ENCODE results near the gene LCNL1.

Gene LCNL1

GRCh38 chr9:136951541-136952320 is 31.1 kb upstream of the LCNL1 start, which contains the start of gene LCN12:
LCN12 (plus strand) TSS chr9:136952273; CDS start chr9:136952328, 55 bp downstream.
- Mint-ChIP-seq H3K27ac (no peak within 1 kb of the TSS), H3K4me1 (ENCODE audit: low read depth) (peaks cover 29% of the 10 kb centered on the region), H3K9me3 (peaks cover 7% of the 10 kb centered on the region), H3K36me3 (ENCODE audit: low read depth) (no peaks in the 10 kb centered on the region), H3K4me3 (no peak within 1 kb of the TSS), H3K27me3 (peaks cover 9% of the 10 kb centered on the region)
- intact Hi-C loops (cut with micrococcal nuclease): no loop called here

DNA sequence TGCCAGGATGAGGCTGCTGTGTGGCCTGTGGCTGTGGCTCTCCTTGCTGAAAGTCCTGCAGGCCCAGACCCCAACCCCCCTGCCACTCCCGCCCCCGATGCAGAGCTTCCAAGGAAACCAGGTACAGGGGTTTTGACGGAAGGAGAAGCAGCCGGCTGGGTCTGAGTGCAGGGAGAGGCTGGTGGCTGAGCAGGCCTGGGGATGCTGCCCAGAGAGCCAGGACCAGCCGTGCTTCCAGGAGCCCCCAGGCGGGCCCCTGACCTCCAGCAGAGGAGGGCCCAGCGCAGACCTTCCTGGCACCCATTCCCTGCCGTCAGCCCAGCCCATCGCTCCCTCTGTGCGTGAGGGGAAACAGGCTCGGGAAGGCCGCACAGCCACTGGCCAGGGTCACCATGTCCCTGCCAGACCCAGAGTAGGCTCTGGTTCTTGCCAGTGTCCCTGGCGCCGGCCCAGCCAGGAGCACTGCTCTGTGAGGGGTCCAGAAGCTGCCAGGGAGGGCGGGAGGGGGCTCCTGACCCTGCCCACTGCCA is 30.4 kb upstream of the LCNL1 start:
- Mint-ChIP-seq H3K4me1 (ENCODE audit: low read depth) (peaks cover 23% of the 10 kb centered on the region), H3K27ac (no peak overlapping the region), H3K9me3 (peaks cover 10% of the 10 kb centered on the region), H3K27me3 (peaks cover 9% of the 10 kb centered on the region), H3K36me3 (ENCODE audit: low read depth) (no peaks in the 10 kb centered on the region), H3K4me3 (no peak overlapping the region)
- intact Hi-C loops (cut with micrococcal nuclease): no loop called here

- intact Hi-C loops (cut with micrococcal nuclease): no loop called here
- Mint-ChIP-seq H3K27me3 (peaks cover 10% of the 10 kb centered on the region), H3K27ac (no peak overlapping the region), H3K4me1 (ENCODE audit: low read depth) (peaks cover 16% of the 10 kb centered on the region), H3K36me3 (ENCODE audit: low read depth) (no peaks in the 10 kb centered on the region), H3K9me3 (peaks cover 10% of the 10 kb centered on the region), H3K4me3 (no peak overlapping the region)
These were observed 29.7 kb upstream of the LCNL1 start for GRCh38 chr9:136952876-136953770.

DNA sequence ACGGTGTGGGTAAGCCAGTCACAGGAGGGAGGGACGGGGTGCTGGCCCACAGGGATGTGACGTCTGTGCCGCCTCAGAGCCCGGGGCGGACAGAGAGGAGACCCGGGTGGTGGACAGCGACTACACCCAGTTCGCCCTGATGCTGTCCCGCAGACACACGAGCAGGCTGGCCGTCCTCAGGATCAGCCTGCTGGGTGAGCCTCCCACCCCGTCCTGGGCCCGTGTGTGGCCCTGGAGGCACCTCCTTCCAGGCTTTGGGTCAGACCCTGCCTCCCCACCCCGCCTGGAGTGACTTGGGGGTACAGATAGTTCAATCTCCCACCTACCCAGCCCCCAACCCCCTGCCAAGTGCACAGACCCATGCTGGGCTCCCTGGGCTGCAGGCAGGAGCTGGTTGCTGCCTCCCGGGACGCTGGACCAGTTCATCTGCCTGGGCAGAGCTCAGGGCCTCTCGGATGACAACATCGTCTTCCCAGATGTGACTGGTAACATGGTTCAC is 29.0 kb upstream of the LCNL1 start:
- Mint-ChIP-seq H3K4me1 (ENCODE audit: low read depth) (peaks cover 11% of the 10 kb centered on the region), H3K4me3 (no peak overlapping the region), H3K36me3 (ENCODE audit: low read depth) (no peaks in the 10 kb centered on the region), H3K27ac (no peak overlapping the region), H3K9me3 (peaks cover 10% of the 10 kb centered on the region), H3K27me3 (peaks cover 11% of the 10 kb centered on the region)
- intact Hi-C loops (cut with micrococcal nuclease): no loop called here

GRCh38 chr9:136954270-136955083 is 28.3 kb upstream of the LCNL1 start:
- H3K27me3 Mint-ChIP-seq: peaks cover 11% of the 10 kb centered on the region
- H3K4me3 Mint-ChIP-seq: no peak overlapping the region
- intact Hi-C loops (cut with micrococcal nuclease): no loop called here
- peaks cover 11% of the 10 kb centered on the region for H3K4me1 Mint-ChIP-seq (ENCODE audit: low read depth)
- H3K36me3 Mint-ChIP-seq (ENCODE audit: low read depth): no peaks in the 10 kb centered on the region
- peaks cover 10% of the 10 kb centered on the region for H3K9me3 Mint-ChIP-seq
- no peak overlapping the region for H3K27ac Mint-ChIP-seq

DNA sequence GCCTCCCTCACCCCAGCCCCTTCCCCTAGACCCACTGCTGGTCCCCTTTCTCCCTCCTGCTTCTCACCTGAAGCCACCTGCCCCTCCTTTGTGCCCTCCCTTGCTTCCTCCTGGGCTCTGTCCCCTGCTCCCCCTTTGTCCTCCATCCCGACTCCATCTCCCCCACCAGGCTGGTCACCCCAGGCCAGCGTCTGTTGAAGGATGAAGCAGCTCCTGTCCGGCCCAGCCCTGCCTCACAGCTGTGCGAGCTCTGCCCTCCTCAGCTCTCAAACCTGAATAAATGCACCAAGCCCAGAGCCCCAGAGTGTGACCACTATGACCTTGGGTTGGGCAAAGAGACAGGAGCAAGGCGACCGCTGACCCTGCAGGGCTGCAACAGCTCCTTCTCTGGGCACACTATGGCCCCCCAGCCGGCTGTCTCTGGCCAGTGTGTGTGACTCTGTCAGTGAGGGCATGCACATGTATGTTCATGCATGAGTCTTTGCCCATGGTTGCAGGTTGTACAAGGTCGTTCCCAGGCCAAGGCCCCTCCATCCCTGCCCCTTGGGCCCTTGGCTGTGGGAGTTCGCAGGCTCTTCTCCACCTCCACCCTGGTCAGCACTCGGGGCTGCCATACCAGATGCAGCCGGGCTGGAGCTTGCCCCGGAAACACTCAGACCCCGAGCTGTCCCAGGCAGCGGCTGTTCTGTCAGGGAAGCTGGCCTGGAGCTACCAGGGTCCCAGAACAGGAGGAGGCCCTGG is 27.4 kb upstream of the LCNL1 start:
- no peak overlapping the region for H3K27ac Mint-ChIP-seq
- H3K4me3 Mint-ChIP-seq: no peak overlapping the region
- intact Hi-C loops (cut with micrococcal nuclease): no loop called here

DNA sequence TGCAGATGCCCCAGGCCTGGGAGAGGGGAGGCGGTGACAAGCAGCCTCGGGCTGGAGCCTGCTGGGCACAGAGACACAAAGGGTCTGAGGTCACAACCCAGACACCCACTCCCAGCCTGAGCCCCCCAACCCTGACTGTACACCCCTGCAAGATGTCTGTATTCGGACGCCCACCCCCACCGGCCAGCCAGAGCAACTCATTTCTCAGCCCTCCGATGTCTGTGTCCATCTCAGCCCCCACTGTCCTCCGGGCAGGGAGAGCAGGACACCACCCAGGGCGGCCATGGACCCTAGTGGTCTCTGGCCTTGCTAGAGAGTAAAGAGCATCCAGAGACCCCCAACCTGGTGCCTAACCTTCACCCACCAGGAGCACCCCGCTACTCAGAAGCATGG is 26.9 kb upstream of the LCNL1 start:
- Mint-ChIP-seq H3K27ac (no peak overlapping the region), H3K4me1 (ENCODE audit: low read depth) (no peaks in the 10 kb centered on the region), H3K27me3 (peaks cover 13% of the 10 kb centered on the region), H3K36me3 (ENCODE audit: low read depth) (no peaks in the 10 kb centered on the region), H3K4me3 (no peak overlapping the region), H3K9me3 (peaks cover 10% of the 10 kb centered on the region)
- intact Hi-C loops (cut with micrococcal nuclease): no loop called here

More for the DNA sequence above, 27.4 kb upstream of the LCNL1 start:
- Mint-ChIP-seq H3K4me1 (ENCODE audit: low read depth) (peaks cover 5% of the 10 kb centered on the region), H3K27me3 (peaks cover 11% of the 10 kb centered on the region), H3K9me3 (peaks cover 10% of the 10 kb centered on the region), H3K36me3 (ENCODE audit: low read depth) (no peaks in the 10 kb centered on the region)

- H3K36me3 Mint-ChIP-seq (ENCODE audit: low read depth): no peaks in the 10 kb centered on the region
- peaks cover 10% of the 10 kb centered on the region for H3K9me3 Mint-ChIP-seq
- peaks cover 13% of the 10 kb centered on the region for H3K27me3 Mint-ChIP-seq
- no peak overlapping the region for H3K27ac Mint-ChIP-seq
- intact Hi-C loops (cut with micrococcal nuclease): no loop called here
- no peak overlapping the region for H3K4me3 Mint-ChIP-seq
- H3K4me1 Mint-ChIP-seq (ENCODE audit: low read depth): no peaks in the 10 kb centered on the region
These were observed 26.2 kb upstream of the LCNL1 start for GRCh38 chr9:136956604-136957003.

DNA sequence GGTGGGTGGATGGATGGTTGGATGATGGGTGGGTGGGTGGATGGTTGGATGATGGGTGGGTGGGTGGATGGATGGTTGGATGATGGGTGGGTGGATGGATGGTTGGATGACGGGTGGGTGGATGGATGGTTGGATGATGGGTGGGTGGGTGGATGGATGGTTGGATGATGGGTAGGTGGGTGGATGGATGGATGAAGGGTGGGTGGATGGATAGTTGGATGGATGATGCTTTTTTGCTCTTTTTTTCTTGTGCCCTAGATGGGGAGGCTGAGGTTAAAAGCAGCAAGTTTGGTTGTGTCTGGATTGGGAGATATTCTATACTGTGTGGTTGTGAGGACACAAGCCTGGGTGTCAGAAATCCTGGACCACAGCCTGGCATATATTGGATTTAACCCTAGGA is 25.3 kb upstream of the LCNL1 start:
- peaks cover 10% of the 10 kb centered on the region for H3K9me3 Mint-ChIP-seq
- intact Hi-C loops (cut with micrococcal nuclease): no loop called here
- no peak overlapping the region for H3K27ac Mint-ChIP-seq
- H3K4me3 Mint-ChIP-seq: no peak overlapping the region
- H3K4me1 Mint-ChIP-seq (ENCODE audit: low read depth): no peaks in the 10 kb centered on the region
- no peaks in the 10 kb centered on the region for H3K36me3 Mint-ChIP-seq (ENCODE audit: low read depth)
- peaks cover 13% of the 10 kb centered on the region for H3K27me3 Mint-ChIP-seq

DNA sequence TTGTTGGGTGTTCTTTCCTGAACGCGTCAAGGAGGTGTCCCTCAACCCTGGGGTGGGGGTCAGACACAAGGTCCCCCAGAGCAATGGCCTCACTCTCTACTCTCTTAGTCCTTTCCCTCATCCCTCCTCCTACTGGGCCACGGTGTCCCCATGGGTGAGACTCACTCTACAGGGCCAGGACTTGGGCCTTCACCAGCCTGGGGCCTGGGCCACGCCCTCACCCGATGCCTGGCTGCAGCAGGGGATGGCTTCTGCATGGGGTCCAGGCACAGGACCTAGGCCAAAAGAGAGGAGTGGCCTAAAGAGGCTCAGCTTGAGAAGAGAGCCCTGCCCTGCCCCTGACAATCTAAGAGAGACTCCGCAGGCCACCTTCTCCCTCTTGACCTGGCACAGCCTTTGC is 24.9 kb upstream of the LCNL1 start:
- H3K4me3 Mint-ChIP-seq: no peak overlapping the region
- no peaks in the 10 kb centered on the region for H3K36me3 Mint-ChIP-seq (ENCODE audit: low read depth)
- intact Hi-C loops (cut with micrococcal nuclease): no loop called here
- peaks cover 14% of the 10 kb centered on the region for H3K27me3 Mint-ChIP-seq
- H3K27ac Mint-ChIP-seq: no peak overlapping the region
- no peaks in the 10 kb centered on the region for H3K4me1 Mint-ChIP-seq (ENCODE audit: low read depth)
- peaks cover 10% of the 10 kb centered on the region for H3K9me3 Mint-ChIP-seq

DNA sequence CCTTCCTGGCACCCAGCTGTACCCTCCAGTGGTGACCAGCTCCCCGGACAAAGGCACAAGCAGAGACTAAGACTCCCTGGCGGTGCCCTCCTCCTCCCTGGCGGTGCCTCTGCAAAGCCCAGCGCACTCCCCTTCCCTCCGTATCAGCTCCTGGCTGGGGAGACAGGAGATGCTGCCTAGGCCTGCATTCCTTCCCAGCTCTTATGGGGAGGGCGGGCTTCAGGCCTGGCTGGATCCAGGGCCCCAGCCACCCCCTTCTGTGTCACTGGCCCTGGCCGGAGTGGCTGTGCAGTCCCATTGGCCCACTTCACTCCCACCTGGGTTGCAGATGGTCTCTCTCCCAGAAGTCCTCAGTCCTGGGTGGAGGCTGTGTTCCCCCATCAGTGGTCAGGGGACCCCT is 24.3 kb upstream of the LCNL1 start:
- Mint-ChIP-seq H3K4me3 (no peak overlapping the region), H3K4me1 (ENCODE audit: low read depth) (no peaks in the 10 kb centered on the region), H3K27me3 (peaks cover 16% of the 10 kb centered on the region), H3K36me3 (ENCODE audit: low read depth) (no peaks in the 10 kb centered on the region), H3K27ac (no peak overlapping the region), H3K9me3 (peaks cover 10% of the 10 kb centered on the region)
- intact Hi-C loops (cut with micrococcal nuclease): no loop called here

GRCh38 chr9:136958898-136959850 is 23.6 kb upstream of the LCNL1 start:
- Mint-ChIP-seq H3K27me3 (peaks cover 16% of the 10 kb centered on the region), H3K36me3 (ENCODE audit: low read depth) (no peaks in the 10 kb centered on the region), H3K4me1 (ENCODE audit: low read depth) (peaks cover 1% of the 10 kb centered on the region), H3K4me3 (no peak overlapping the region), H3K9me3 (peaks cover 10% of the 10 kb centered on the region), H3K27ac (no peak overlapping the region)
- intact Hi-C loops (cut with micrococcal nuclease): no loop called here
